HL-60 (cell line): Measurements from ENCODE around the gene MYO1B.

Experiments used
- DNase-seq, 2 experiments: peaks; one replicate each; pipeline ENCODE4 v3.0.0-alpha.2; 2010 to 2020; ENCODE audit warnings: low read depth in 1 of 2, low spot score in 1 of 2
- H3K27ac ChIP-seq: fragments of 250-450 bp; sonication (Bioruptor Pico); replicated peaks from 2 replicates; pipeline ENCODE4 v1.5.1; 2020; ENCODE audit warnings: mild to moderate bottlenecking, moderate library complexity
- H3K27me3 ChIP-seq: fragments of 250-450 bp; sonication (Bioruptor Pico); 2 replicates; pipeline ENCODE4 v1.5.1; 2021; ENCODE audit warnings: mild to moderate bottlenecking, moderate library complexity; ENCODE audit not compliant: insufficient read depth, poor library complexity, severe bottlenecking
- H3K4me3 ChIP-seq: replicated peaks from 2 replicates; pipeline ENCODE4 v1.5.1; 2011; ENCODE audit warnings: mild to moderate bottlenecking, control low read depth, low read length; ENCODE audit not compliant: insufficient read depth
- GABPA ChIP-seq: IDR thresholded peaks from 2 replicates; pipeline ENCODE4 v1.6.1; 2012; ENCODE audit warnings: low read depth
- POLR2AphosphoS5 ChIP-seq: IDR thresholded peaks from 2 replicates; pipeline ENCODE4 v1.6.1; 2012; ENCODE audit warnings: low read depth
- SPI1 ChIP-seq: IDR thresholded peaks from 2 replicates; pipeline ENCODE4 v1.6.1; 2012; ENCODE audit warnings: low read depth, mild to moderate bottlenecking, borderline replicate concordance
- TF ChIP-seq, protein P1 (sequence below): IDR thresholded peaks from one replicate; pipeline ENCODE4 v1.5.1; 2011; ENCODE audit warnings: low read length, control low read depth, inconsistent platforms; ENCODE audit not compliant: insufficient read depth
- TF ChIP-seq, protein P2 (sequence below): IDR thresholded peaks from 2 replicates; pipeline ENCODE4 v1.6.1; 2012; ENCODE audit warnings: low read depth; ENCODE audit not compliant: insufficient replicate concordance

MYO1B gene

DNA sequence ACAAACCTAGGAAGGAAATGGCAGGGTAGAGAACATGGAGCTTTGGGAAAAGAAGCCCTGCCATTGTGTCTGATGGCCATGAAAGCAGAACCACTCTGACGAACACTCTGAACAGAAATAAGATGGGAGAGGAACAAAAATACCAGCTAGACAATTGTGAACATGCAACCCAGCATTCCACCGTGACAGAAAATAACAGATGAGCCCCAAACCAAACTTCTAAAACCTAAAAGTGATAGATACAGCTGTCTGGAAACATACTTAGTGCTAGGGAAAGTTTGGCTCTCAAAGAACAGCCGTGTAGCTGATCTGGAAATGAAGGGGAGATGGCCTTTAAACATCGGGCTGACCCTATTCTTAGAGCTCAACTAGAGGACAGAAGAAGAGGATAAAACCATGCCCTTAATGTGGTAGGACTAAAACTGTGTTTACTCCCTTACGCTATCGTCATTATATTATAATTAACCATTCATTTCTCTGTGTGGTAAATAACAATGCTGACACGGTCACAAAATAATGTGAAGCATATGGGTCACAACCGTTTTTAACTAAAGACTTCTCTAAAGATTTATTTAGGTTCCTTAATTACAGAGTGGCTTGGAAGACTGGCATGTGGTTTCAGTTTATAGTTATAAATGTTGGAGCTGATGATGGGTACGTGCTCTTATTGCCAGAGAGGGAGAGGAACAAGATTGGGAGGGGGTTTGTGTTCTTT is 80.6 kb downstream of the MYO1B start:
- no peak overlapping the region for H3K27ac ChIP-seq
- no peak overlapping the region for H3K4me3 ChIP-seq
- peaks cover 4% of the 10 kb centered on the region for H3K27me3 ChIP-seq
- TF ChIP-seq POLR2AphosphoS5: no peak
- no peak for TF ChIP-seq SPI1
- TF ChIP-seq, protein P1, sequence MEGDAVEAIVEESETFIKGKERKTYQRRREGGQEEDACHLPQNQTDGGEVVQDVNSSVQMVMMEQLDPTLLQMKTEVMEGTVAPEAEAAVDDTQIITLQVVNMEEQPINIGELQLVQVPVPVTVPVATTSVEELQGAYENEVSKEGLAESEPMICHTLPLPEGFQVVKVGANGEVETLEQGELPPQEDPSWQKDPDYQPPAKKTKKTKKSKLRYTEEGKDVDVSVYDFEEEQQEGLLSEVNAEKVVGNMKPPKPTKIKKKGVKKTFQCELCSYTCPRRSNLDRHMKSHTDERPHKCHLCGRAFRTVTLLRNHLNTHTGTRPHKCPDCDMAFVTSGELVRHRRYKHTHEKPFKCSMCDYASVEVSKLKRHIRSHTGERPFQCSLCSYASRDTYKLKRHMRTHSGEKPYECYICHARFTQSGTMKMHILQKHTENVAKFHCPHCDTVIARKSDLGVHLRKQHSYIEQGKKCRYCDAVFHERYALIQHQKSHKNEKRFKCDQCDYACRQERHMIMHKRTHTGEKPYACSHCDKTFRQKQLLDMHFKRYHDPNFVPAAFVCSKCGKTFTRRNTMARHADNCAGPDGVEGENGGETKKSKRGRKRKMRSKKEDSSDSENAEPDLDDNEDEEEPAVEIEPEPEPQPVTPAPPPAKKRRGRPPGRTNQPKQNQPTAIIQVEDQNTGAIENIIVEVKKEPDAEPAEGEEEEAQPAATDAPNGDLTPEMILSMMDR: no peak
- DNase-seq: no peak

DNA sequence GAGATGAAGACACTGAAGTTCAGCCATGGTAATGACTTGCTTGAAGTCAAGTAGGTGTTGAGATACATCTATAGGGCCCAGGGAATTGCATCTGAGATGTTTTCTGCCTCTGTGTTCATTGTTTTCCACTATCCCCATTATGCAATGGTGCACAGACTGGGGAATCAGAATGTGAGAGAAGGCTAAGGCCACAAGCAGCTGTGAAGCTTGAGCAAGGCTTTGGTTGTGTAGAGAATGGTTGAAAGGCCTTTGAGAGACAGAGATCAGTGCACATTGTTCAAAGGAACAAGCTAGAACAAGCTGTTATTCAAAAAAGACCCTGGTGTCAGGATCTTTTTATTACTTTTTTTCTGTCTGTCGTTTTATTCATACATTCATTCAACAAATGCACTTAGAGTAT is 82.3 kb downstream of the MYO1B start:
- no peak overlapping the region for H3K27ac ChIP-seq
- TF ChIP-seq, protein P2, sequence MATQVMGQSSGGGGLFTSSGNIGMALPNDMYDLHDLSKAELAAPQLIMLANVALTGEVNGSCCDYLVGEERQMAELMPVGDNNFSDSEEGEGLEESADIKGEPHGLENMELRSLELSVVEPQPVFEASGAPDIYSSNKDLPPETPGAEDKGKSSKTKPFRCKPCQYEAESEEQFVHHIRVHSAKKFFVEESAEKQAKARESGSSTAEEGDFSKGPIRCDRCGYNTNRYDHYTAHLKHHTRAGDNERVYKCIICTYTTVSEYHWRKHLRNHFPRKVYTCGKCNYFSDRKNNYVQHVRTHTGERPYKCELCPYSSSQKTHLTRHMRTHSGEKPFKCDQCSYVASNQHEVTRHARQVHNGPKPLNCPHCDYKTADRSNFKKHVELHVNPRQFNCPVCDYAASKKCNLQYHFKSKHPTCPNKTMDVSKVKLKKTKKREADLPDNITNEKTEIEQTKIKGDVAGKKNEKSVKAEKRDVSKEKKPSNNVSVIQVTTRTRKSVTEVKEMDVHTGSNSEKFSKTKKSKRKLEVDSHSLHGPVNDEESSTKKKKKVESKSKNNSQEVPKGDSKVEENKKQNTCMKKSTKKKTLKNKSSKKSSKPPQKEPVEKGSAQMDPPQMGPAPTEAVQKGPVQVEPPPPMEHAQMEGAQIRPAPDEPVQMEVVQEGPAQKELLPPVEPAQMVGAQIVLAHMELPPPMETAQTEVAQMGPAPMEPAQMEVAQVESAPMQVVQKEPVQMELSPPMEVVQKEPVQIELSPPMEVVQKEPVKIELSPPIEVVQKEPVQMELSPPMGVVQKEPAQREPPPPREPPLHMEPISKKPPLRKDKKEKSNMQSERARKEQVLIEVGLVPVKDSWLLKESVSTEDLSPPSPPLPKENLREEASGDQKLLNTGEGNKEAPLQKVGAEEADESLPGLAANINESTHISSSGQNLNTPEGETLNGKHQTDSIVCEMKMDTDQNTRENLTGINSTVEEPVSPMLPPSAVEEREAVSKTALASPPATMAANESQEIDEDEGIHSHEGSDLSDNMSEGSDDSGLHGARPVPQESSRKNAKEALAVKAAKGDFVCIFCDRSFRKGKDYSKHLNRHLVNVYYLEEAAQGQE: no peak
- TF ChIP-seq SPI1 (no peak), POLR2AphosphoS5 (no peak), GABPA (no peak)
- TF ChIP-seq, protein P1: no peak
- H3K27me3 ChIP-seq: peaks cover 2% of the 10 kb centered on the region

DNA sequence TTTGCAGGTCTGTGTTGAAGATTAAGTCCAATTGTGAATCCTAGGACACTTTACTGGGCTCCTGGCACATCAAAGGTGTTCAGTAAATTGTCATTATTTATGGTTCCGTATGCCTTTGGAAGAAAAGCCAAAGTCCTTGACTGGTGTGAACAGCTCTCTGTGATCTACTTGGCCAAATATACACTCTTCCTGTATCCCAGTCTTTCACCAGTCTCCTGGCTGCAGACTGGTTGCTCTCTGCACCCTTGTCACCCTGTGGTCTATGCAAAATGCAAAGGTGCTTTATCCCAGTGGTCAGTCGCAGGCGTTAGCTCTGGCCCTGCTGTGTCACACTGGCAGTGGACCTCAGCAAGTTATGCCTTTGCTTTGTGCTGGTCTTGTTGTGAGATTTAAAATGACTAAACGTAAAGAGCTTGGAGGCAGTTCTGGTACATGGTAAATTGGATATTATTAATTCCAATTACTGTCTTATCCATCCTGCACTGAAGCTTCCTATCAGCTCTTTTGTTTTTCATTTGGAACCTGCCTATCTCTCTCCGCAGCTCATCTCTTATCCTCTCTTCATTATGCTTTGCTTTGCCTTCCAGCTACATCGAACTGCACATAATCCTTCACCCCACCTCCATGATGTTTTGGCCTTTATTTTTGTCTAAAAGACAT is 83.1 kb downstream of the MYO1B start:
- H3K27me3 ChIP-seq: peaks cover 4% of the 10 kb centered on the region
- no peak overlapping the region for H3K27ac ChIP-seq
- no peak for DNase-seq
- TF ChIP-seq, protein P2: no peak
- TF ChIP-seq SPI1 (no peak), POLR2AphosphoS5 (no peak), GABPA (no peak)
- TF ChIP-seq, protein P1: no peak
- H3K4me3 ChIP-seq: no peak overlapping the region

More for the DNA sequence above, 82.3 kb downstream of the MYO1B start:
- no peak for DNase-seq
- H3K4me3 ChIP-seq: no peak overlapping the region
